Activated naive CD8-positive, alpha-beta T cell treated with anti-CD3 and anti-CD28 coated beads, Interleukin-2, amount 50 U/mL, for 24 hours (primary cell): ENCODE results near the gene ALDH4A1.

ENCODE experiments used
- ATAC-seq: fragments of 150-1000 bp; cut with Tn5 transposase; one replicate; pipeline ENCODE4 v1.10.0; 2021
- DNase-seq: peaks from one replicate; pipeline ENCODE4 v3.0.0; 2021
- H3K27ac Mint-ChIP-seq: one replicate; pipeline ENCODE4 v1.8.0; 2021; ENCODE audit warnings: mild to moderate bottlenecking, mixed read lengths
- H3K27me3 Mint-ChIP-seq: one replicate; pipeline ENCODE4 v1.8.0; 2021; ENCODE audit warnings: mixed read lengths
- H3K36me3 Mint-ChIP-seq: one replicate; pipeline ENCODE4 v1.8.0; 2021; ENCODE audit warnings: low read depth, mixed read lengths
- H3K4me1 Mint-ChIP-seq: one replicate; pipeline ENCODE4 v1.8.0; 2021; ENCODE audit warnings: mixed read lengths
- H3K4me3 Mint-ChIP-seq: one replicate; pipeline ENCODE4 v1.8.0; 2021; ENCODE audit warnings: mild to moderate bottlenecking, moderate library complexity, mixed read lengths
- H3K9me3 Mint-ChIP-seq: one replicate; pipeline ENCODE4 v1.8.0; 2021; ENCODE audit warnings: mixed read lengths

ALDH4A1 gene

GRCh38 chr1:18932387-18932786 is 30.0 kb upstream of the ALDH4A1 start:
- no peak overlapping the region for H3K4me3 Mint-ChIP-seq
- no peaks in the 10 kb centered on the region for H3K27me3 Mint-ChIP-seq
- peaks cover 89% of the 10 kb centered on the region for H3K4me1 Mint-ChIP-seq
- H3K36me3 Mint-ChIP-seq = peaks cover 4% of the 10 kb centered on the region
- ATAC-seq (peak; percentile 33), DNase-seq (no peak)
- H3K27ac Mint-ChIP-seq = peak overlapping the region; percentile 70
- H3K9me3 Mint-ChIP-seq = no peaks in the 10 kb centered on the region

DNA sequence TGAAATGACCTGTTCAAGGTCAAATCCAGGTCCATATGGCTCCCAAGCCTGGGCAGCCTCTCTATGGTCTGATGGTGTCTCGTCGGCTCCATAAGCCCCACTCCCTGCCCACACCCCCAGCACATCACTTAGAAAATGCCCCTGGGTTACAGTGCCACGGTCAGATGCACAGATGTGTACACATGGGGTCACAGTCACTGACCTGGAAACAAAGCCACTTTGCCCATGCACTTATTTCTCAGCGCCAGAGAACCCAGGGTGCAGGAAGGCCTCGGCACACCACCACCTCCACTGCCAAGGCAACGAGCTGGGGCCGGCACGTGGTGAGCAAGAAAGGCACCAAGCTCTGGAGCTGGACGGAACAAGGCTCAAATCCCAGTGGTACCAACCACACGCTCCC is 29.4 kb upstream of the ALDH4A1 start:
- Mint-ChIP-seq H3K4me1 (peaks cover 89% of the 10 kb centered on the region), H3K27ac (no peak overlapping the region), H3K36me3 (peaks cover 4% of the 10 kb centered on the region), H3K9me3 (no peaks in the 10 kb centered on the region), H3K27me3 (no peaks in the 10 kb centered on the region), H3K4me3 (no peak overlapping the region)
- DNase-seq (no peak), ATAC-seq (no peak)

GRCh38 chr1:18929686-18930085 is 27.3 kb upstream of the ALDH4A1 start:
- DNase-seq = no peak
- ATAC-seq = no peak
- Mint-ChIP-seq H3K27ac (peak overlapping the region; percentile 50), H3K4me1 (peaks cover 93% of the 10 kb centered on the region), H3K27me3 (no peaks in the 10 kb centered on the region), H3K9me3 (no peaks in the 10 kb centered on the region), H3K4me3 (no peak overlapping the region), H3K36me3 (peaks cover 7% of the 10 kb centered on the region)

DNA sequence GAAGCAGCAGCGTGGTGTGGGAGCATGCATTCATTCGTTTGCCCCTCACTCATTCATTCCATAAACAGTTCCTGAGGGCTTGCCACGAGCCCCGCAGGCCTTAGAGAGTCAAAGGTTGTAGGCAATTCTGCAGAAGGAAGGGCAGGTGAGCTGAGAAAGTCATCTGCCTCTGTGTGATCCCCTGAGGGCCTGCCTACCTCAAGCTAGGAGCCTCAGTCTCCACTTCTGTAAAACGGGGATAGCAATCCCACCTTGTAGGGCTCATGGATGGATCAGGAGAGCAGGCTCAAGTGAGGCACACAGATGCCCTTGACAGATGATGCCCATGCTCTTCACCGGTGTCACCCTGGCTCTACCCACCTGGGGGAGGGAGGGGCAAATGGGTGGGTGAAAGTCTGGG is 26.6 kb upstream of the ALDH4A1 start:
- no peak for ATAC-seq
- Mint-ChIP-seq H3K27me3 (no peaks in the 10 kb centered on the region), H3K27ac (peak overlapping the region; percentile 97), H3K4me1 (peaks cover 94% of the 10 kb centered on the region), H3K36me3 (peaks cover 4% of the 10 kb centered on the region), H3K4me3 (peak overlapping the region; percentile 36), H3K9me3 (no peaks in the 10 kb centered on the region)
- DNase-seq = no peak

DNA sequence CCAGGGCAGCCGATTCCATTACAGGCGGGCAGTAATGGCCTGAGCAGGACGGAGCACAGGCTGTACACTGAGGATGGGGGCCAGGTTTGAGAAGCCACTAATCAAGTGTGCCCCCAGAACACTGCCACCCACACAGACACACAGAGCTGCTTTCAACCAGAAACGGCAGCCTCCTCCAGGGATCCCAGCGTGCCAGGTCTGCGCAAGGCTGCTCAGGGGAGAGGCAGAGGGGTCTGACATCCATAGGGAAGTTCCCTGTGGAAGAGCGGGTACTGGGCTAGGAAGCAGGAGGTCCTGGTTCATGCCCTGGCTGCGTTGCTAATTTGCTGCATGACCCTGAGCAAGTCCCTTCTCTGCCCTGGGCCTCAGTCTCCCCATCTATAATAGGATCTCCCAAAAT is 26.1 kb upstream of the ALDH4A1 start:
- Mint-ChIP-seq H3K4me1 (peaks cover 97% of the 10 kb centered on the region), H3K27ac (peak overlapping the region; percentile 97), H3K4me3 (peak overlapping the region; percentile 80), H3K27me3 (no peaks in the 10 kb centered on the region), H3K36me3 (peaks cover 4% of the 10 kb centered on the region), H3K9me3 (no peaks in the 10 kb centered on the region)
- DNase-seq (no peak), ATAC-seq (no peak)

- DNase-seq (peak; percentile 44), ATAC-seq (peak; percentile 41)
- Mint-ChIP-seq H3K27me3 (no peaks in the 10 kb centered on the region), H3K27ac (peak overlapping the region; percentile 97), H3K4me3 (peak overlapping the region; percentile 80), H3K4me1 (peaks cover 96% of the 10 kb centered on the region), H3K9me3 (no peaks in the 10 kb centered on the region), H3K36me3 (peaks cover 4% of the 10 kb centered on the region)
Measured at GRCh38 chr1:18927654-18928272, 25.4 kb upstream of the ALDH4A1 start.

DNA sequence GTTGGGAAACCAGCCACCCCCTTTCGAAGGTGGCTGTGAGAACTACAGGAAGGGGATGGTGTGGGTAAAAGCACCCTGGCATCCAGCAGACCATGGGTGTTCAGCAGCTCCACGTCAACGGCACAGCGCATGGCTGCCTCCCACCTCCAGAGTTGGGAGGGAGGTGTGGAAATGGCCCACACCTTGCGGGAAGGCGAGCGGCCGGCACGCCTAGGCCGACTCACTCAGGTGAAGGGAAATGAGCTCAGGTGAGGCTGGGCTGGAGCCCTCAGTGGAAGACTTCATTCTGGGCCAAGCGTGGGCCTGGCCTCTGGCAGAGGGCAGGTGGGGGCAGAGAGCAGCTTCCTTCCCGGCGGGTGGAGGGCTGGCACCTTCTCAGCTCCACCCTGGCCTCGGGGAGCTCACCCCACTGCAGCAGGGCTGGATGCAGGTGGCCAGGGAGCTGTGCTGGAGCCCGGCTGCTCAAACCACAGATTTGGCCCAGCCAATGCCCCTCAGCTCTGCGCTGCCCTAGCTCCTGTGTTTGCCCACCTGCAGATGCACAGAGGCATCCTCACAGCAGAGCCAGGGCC is 24.8 kb upstream of the ALDH4A1 start:
- H3K27me3 Mint-ChIP-seq = no peaks in the 10 kb centered on the region
- peak overlapping the region; percentile 97 for H3K27ac Mint-ChIP-seq
- DNase-seq (no peak), ATAC-seq (peak; percentile 27)
- peak overlapping the region; percentile 80 for H3K4me3 Mint-ChIP-seq
- H3K36me3 Mint-ChIP-seq = peaks cover 2% of the 10 kb centered on the region
- peaks cover 90% of the 10 kb centered on the region for H3K4me1 Mint-ChIP-seq
- H3K9me3 Mint-ChIP-seq = no peaks in the 10 kb centered on the region

DNA sequence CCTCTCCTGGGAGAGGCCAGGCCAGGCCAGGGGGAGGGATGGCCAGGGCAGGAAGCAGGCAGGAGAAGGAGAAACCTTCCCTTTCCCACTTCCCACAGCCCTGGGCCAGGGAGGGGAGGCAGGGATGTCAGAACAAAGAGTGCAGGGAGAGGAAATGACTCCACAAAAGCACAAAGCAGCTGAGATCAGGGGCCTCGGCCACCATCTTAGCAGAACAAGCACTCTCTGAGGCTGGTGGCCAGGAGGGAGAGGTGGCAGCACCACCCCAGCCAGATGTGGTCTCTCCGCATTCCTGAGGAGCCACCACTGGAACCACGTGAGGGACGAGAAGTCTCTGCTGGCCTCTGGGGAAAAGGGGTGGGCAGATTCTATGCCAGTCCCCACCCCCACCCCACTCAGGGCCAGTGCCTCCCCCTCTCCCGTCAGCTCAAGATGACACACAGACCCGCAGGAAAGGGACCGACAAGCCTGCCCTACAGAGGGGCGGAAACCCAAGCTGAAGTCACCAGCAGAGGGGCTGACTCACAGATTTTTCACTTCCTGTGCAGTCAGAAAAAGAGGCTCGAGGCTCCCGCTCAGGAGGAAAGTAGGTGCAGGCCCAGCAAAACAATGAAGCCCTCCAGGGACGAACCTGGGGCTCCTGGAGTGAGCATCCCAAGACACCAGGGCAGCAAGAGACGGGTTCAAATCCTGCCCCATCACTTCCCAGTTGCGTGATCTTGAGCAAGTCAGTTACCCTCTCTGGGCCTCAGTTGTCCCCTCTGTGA is 24.1 kb upstream of the ALDH4A1 start:
- DNase-seq (peak; percentile 85), ATAC-seq (peak; percentile 91)
- Mint-ChIP-seq H3K27ac (peak overlapping the region; percentile 97), H3K4me3 (peak overlapping the region; percentile 80), H3K9me3 (no peaks in the 10 kb centered on the region), H3K36me3 (peaks cover 2% of the 10 kb centered on the region), H3K4me1 (peaks cover 84% of the 10 kb centered on the region), H3K27me3 (no peaks in the 10 kb centered on the region)

DNA sequence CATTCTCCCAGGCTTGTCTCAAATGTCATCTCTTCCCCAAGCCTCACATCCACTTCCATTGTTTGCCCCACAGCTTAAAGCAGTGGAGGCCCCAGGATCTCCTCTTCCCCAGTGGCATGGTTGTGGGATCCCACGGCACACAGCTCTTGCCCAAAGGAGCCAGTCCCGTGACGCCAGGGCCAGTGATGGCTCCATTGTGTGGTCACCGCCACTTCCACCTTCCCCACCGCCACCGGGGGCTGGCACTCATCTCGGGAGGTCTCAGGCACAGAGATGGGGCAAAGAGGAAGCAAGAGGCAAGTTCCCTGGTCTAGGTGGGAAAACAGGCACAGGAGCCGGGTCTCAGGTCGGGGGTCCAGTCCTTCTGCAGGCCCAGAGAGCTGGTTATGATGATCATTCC is 22.9 kb upstream of the ALDH4A1 start:
- no peak overlapping the region for H3K4me3 Mint-ChIP-seq
- H3K9me3 Mint-ChIP-seq = no peaks in the 10 kb centered on the region
- H3K27me3 Mint-ChIP-seq = no peaks in the 10 kb centered on the region
- peak overlapping the region; percentile 37 for H3K27ac Mint-ChIP-seq
- peaks cover 2% of the 10 kb centered on the region for H3K36me3 Mint-ChIP-seq
- H3K4me1 Mint-ChIP-seq = peaks cover 71% of the 10 kb centered on the region
- ATAC-seq = no peak
- no peak for DNase-seq

- no peaks in the 10 kb centered on the region for H3K9me3 Mint-ChIP-seq
Measured at GRCh38 chr1:18924221-18924691, 21.9 kb upstream of the ALDH4A1 start.

DNA sequence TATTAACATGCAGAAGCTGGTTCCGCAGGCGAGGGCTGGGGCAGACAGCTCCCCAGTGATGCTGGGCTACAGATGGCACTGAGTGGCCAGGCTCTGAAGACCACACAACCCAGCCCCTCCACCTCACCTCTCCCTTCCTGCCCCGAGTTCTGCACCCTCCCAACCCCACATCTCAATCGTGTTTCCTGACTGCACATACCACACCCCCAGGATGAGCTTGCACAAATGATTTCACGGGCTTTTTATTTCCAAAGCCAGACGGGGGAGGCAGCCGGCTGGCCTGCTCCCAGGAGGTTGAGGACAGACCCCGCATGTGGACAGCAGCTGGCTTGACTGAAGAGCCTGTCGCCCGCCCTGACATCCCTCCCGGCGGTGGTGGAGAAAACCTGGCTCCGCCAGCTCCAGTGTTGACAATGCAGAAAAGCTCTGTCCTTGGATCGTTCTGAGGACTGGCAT is 21.4 kb upstream of the ALDH4A1 start:
- H3K9me3 Mint-ChIP-seq = no peaks in the 10 kb centered on the region
- peak overlapping the region; percentile 62 for H3K27ac Mint-ChIP-seq
- no peaks in the 10 kb centered on the region for H3K27me3 Mint-ChIP-seq
- no peak for ATAC-seq
- peaks cover 57% of the 10 kb centered on the region for H3K4me1 Mint-ChIP-seq
- no peak overlapping the region for H3K4me3 Mint-ChIP-seq
- DNase-seq = no peak
- H3K36me3 Mint-ChIP-seq = peaks cover 2% of the 10 kb centered on the region

More at GRCh38 chr1:18924221-18924691, 21.9 kb upstream of the ALDH4A1 start:
- Mint-ChIP-seq H3K4me1 (peaks cover 61% of the 10 kb centered on the region), H3K27me3 (no peaks in the 10 kb centered on the region), H3K4me3 (no peak overlapping the region), H3K27ac (no peak overlapping the region), H3K36me3 (peaks cover 2% of the 10 kb centered on the region)
- DNase-seq (no peak), ATAC-seq (no peak)

GRCh38 chr1:18922848-18923755 is 20.7 kb upstream of the ALDH4A1 start:
- peaks cover 4% of the 10 kb centered on the region for H3K36me3 Mint-ChIP-seq
- H3K9me3 Mint-ChIP-seq = no peaks in the 10 kb centered on the region
- peaks cover 50% of the 10 kb centered on the region for H3K4me1 Mint-ChIP-seq
- no peaks in the 10 kb centered on the region for H3K27me3 Mint-ChIP-seq
- H3K4me3 Mint-ChIP-seq = no peak overlapping the region
- no peak for DNase-seq
- no peak for ATAC-seq
- peak overlapping the region; percentile 62 for H3K27ac Mint-ChIP-seq

DNA sequence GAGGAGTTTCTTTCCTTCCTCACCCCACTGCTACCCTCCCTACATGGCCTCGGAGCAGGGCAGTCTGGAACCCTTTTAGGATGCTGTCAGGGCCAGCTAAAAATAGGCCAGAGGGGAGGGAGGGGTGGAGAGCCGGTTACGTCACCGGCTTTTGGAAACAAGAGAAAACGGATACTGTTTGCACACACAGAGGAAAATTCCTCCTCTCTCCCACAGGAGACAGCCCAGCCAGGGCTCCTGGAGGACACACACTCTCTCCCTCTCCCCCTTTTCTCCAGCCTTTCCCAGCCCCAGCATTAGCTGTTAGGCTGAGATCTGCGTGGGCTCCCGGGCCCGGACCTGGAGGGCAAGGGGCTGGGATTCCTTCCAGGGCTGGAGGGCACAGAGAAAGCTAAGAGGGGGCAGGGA is 20.0 kb upstream of the ALDH4A1 start:
- no peaks in the 10 kb centered on the region for H3K9me3 Mint-ChIP-seq
- DNase-seq (no peak), ATAC-seq (no peak)
- peaks cover 42% of the 10 kb centered on the region for H3K4me1 Mint-ChIP-seq
- no peak overlapping the region for H3K27ac Mint-ChIP-seq
- peaks cover 4% of the 10 kb centered on the region for H3K36me3 Mint-ChIP-seq
- no peak overlapping the region for H3K4me3 Mint-ChIP-seq
- H3K27me3 Mint-ChIP-seq = no peaks in the 10 kb centered on the region
